Epithelial cell of esophagus (primary cell): ENCODE measurements around the gene SCGB3A1.
A peak's percentile ranks its signal among the peaks of the same experiment; 100 is the strongest.

Source experiments
- DNase-seq: peaks from one replicate; pipeline ENCODE4 v3.0.0; 2010; ENCODE audit warnings: low read depth
- H3K4me3 ChIP-seq: 2 replicates; pipeline ENCODE4 v1.5.1; 2011; ENCODE audit warnings: mild to moderate bottlenecking, low read length, control low read depth
- TF ChIP-seq, protein P1 (sequence below): IDR thresholded peaks from 2 replicates; pipeline ENCODE4 v1.5.1; 2011; ENCODE audit warnings: low read depth, mild to moderate bottlenecking, low read length, control low read depth, inconsistent platforms; ENCODE audit not compliant: insufficient read depth; ENCODE audit errors: missing control alignments

SCGB3A1 gene

DNA sequence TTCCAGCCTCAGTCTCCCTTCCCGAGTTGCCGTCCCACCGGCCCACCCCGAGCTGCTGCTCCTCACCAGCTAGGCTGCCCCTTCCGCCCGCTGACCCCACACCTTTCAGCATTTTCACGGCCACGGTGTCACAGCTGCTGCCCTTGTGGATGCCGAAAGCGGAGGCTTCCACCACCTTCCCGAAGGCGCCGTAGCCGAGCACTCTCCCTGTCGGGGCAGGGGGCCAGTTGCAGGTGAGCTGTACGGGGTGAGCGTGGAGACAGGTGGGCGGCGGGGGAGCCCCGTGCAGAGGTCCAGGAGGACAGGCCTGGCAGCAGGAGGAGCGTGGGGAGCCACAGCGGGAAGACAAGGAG, 28.2 kb upstream of the SCGB3A1 start:
- DNase-seq: no peak
- TF ChIP-seq, protein P1, sequence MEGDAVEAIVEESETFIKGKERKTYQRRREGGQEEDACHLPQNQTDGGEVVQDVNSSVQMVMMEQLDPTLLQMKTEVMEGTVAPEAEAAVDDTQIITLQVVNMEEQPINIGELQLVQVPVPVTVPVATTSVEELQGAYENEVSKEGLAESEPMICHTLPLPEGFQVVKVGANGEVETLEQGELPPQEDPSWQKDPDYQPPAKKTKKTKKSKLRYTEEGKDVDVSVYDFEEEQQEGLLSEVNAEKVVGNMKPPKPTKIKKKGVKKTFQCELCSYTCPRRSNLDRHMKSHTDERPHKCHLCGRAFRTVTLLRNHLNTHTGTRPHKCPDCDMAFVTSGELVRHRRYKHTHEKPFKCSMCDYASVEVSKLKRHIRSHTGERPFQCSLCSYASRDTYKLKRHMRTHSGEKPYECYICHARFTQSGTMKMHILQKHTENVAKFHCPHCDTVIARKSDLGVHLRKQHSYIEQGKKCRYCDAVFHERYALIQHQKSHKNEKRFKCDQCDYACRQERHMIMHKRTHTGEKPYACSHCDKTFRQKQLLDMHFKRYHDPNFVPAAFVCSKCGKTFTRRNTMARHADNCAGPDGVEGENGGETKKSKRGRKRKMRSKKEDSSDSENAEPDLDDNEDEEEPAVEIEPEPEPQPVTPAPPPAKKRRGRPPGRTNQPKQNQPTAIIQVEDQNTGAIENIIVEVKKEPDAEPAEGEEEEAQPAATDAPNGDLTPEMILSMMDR: no peak
- no peak overlapping the region for H3K4me3 ChIP-seq

DNA sequence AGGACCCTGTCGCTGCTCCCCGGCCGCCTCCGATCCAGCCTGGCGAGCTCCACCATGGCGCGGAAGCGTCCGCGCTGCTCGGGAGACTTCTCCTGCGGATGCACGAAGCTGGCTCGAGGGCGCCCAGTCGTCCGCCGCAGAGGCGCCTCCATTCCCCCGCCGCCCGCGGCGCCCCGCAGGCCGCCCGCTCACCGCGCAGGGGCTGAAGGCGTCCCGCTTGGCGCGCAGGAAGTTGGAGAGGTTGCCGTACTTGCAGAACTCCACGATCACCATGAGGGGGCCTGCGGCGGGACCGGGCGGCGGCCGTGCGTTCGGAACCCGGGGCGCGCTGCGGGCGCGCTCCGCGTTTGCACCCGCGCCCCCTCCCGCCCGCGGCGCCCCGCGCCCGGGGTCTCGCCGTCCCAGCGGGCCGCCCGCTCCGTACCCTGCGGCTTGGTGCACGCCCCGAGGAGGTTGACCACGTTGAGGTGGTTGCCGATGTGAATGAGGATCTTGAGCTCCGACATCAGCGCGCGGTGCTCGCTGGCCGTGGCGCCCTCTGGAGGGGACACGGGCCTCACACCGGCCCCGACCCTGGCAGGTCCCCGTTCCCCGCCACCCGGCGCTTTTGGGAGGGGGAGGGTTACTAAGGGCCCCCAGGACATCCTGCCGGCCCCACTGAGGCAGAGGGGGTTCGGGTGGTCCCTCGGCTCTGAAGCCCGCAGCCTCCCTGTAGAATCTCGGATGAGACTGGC, 27.7 kb upstream of the SCGB3A1 start:
- no peak overlapping the region for H3K4me3 ChIP-seq
- TF ChIP-seq, protein P1: no peak
- DNase-seq: peak; percentile 10

DNA sequence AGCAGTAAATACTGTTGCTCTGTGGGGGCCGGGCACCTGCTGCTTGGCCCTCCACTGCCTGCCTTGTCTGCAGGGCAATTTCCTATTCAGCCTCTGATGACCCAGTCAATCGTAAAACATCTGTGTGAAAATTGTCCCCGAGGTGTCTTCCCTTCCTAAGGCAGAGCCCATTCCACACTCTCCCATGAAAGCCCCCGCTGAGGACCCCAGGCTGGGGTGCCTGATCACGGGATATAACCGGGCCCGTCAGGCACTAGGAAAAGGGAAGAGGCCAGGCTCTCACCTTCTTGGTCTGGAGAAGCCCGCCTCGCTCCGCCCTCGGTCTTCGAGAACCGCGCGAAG, 27.2 kb upstream of the SCGB3A1 start:
- no peak overlapping the region for H3K4me3 ChIP-seq
- no peak for DNase-seq
- TF ChIP-seq, protein P1: no peak

DNA sequence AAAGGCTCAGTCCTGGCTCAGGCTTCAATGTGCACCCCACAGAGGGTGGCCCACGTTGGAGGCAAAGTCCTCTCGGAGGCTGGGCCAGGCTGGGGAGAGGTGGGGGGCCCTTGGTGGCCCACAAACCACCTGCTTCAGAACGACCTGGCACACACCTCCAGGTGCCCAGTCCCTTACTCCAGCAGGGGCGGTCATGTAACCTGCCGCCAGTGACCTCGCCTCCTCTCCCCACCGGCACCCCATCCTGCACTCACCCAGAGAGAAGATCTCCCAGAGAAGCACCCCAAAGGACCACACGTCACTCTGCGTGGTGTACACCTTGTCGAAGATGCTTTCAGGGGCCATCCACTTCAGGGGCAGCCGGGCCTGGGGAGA, 22.5 kb upstream of the SCGB3A1 start:
- no peak overlapping the region for H3K4me3 ChIP-seq
- TF ChIP-seq, protein P1: no peak
- DNase-seq: no peak

DNA sequence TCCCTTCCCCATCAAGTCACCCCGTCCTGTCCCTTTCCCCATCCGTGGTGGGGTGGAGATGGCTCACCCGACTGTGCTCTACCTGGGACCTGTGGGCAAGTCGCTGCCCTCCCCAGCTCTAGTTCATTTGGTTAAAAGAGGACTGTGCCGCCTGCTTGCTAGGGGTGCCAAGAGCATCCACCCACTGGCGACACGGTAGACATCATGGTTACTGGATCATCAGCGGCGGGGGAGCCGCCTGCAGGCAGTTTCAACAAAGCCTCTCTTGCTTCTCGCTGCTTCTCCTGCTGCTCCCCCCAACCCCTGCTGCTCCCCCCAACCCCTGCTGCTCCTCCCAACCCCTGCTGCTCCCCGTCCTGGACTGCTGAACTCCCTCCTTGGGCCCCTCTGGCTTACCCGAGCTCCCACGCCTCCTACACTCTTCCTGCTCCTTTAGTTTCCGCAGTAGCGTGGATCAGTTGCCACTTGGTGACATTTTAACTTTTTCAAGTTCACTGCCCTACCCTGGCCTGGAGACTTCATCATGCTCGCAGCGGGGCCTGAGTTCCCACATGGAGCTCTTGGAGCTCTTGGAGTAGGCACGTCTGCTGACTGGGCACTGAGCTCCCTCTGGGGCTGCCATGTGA, 22.0 kb upstream of the SCGB3A1 start:
- TF ChIP-seq, protein P1: no peak
- no peak overlapping the region for H3K4me3 ChIP-seq
- no peak for DNase-seq

DNA sequence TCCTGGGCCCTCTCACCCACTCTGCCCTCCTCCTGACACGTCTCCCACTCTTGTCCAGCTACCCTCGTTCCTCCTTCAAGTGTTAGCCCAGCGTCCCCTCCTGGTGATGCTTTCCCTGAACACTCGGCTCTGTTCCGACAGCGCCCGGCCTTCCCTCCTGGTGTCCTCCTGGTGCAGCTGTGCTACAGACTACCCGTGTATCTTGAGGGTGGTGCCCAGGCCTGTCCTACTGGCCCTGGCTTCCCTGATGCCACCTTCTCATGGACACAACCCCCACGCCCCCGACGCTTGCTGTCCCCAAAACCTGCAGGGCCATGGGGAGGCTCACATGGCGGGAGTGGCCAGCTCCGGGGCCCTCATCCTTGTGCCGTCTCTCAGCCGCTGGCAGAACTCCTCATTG, 21.4 kb upstream of the SCGB3A1 start:
- no peak overlapping the region for H3K4me3 ChIP-seq
- DNase-seq: no peak
- TF ChIP-seq, protein P1: no peak

DNA sequence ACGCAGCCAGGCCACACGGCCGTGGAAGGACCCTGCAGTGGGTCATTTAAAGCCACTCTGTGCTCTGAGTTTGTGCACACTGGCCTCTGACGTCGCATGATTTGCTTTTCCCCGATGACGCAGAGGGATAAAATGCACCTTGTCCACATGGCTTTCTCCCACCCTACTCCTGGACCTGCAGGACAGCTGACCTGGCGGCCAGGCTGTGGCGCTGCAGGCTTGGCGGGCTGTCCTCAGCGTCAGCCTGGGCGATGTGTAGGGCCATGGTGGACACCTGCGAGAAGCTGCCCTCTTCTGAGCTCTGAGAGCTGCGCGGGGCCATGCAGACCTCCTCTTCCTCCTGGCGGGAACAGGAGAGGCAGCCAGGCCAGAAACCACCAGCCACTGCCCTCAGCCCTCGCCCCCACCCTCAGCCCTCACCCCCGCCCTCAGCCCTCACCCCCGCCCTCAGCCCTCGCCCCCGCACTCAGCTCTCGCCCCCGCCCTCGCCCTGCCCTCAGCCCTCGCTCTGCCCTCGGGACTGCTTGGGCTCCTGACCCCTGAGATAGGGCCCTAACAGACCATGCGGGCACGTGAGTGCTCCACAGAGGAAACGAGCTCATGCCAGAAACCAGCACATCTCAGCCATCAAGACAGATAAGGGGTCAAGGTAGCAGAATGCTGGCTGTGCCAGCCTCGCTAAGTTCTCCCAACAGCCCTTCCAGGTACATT, 20.0 kb upstream of the SCGB3A1 start:
- TF ChIP-seq, protein P1: no peak
- H3K4me3 ChIP-seq: no peak overlapping the region
- DNase-seq: no peak
